Right lobe of liver (tissue), 6 donors: ENCODE data around the gene TBC1D12. TPM values are rescaled to one million over a fixed set of nuclear protein-coding genes. Genes with fewer than 3 reads are reported as not detected.
"Not testable (repeated sequence)": the region's sequence is repeated elsewhere in the genome, so short reads cannot be mapped to it uniquely, and the experiment has no call there.

Source experiments
- ATAC-seq, 4 donors: fragments of 200-7000 bp; cut with Tn5 transposase; one replicate each; pipeline ENCODE4 v1.9.1; 2020; ENCODE audit warnings: mild to moderate bottlenecking in 4 of 4, moderate library complexity in 4 of 4
- DNase-seq, 3 donors: peaks; one replicate each; pipeline ENCODE4 v3.0.0-alpha.2; 2020
- H3K27ac ChIP-seq, 3 donors: fragments of 200-600 bp; one replicate each; pipeline ENCODE4 v1.8.0; 2022
- H3K27me3 ChIP-seq, 2 donors: fragments of 200-600 bp; one replicate each; pipeline ENCODE4 v1.8.0; 2022
- H3K36me3 ChIP-seq, 4 donors: fragments of 200-600 bp; sonication (generic) in 1 of 4; one replicate each; pipeline versions ENCODE4 v1.5.1 to v1.8.0; 2017 to 2022; ENCODE audit warnings: control low read depth in 1 of 4
- H3K4me1 ChIP-seq, 4 donors: fragments of 200-600 bp; sonication (generic) in 1 of 4; one replicate each; pipeline versions ENCODE4 v1.5.1 to v1.8.0; 2017 to 2022; ENCODE audit warnings: control low read depth in 1 of 4
- H3K4me3 ChIP-seq, 3 donors: fragments of 200-600 bp; one replicate each; pipeline ENCODE4 v1.8.0; 2022
- H3K9me3 ChIP-seq, 4 donors: fragments of 200-600 bp; sonication (generic) in 1 of 4; one replicate each; pipeline versions ENCODE4 v1.5.1 to v1.8.0; 2017 to 2022; ENCODE audit warnings: control low read depth in 1 of 4
- POLR2A ChIP-seq: fragments of 450-650 bp; IDR thresholded peaks from one replicate; pipeline ENCODE4 v1.6.1; 2017; ENCODE audit warnings: antibody characterized with exemption, mild to moderate bottlenecking
- WGBS: methylation state at CpG from one replicate; pipeline ENCODE4 v1.1.6; 2018; ENCODE audit warnings: low coverage, low lambda C conversion rate; ENCODE audit not compliant: insufficient coverage; ENCODE audit errors: missing lambda C conversion rate; 5-methylcytosine and 5-hydroxymethylcytosine counted together
- intact Hi-C, 2 donors: fragments of 100-400 bp; cut with DNase I; formaldehyde crosslinking; loops; one replicate each; pipeline versions ENCODE4 v1.11.2 to v1.14.1; 2022
- total RNA-seq, 6 experiments: library from RNA; depleted of rRNA in 2 of 6; stranded (reverse); fragments of >200 nt in 2 of 6; fragmentation: NEBNext Ultra II Directional in 3 of 6; extraction: Animal tissue kit (Norgen Biotek cat#: 25700) in 3 of 6; gene quantifications; one replicate each; pipeline versions ENCODE4 v1.1.0 to v1.2.4, GENCODE V29; 2016 to 2023
- TF ChIP-seq, protein P1 (sequence below), 4 donors: fragments of 200-600 bp in 3 of 4; fragments of 450-650 bp in 1 of 4; IDR thresholded peaks; one replicate each; pipeline versions ENCODE4 v1.5.1 to v1.8.0; 2016 to 2022; ENCODE audit warnings: antibody characterized with exemption in 4 of 4, mild to moderate bottlenecking in 2 of 4
- donor health status: DM: no; HTN: yes; CAD: no.
- donor health status: DM: no; HTN: no; CAD: no.
- donor health status: DM: no; HTN: no; CAD: no.
- donor health status: DM: no; HTN: yes; CAD: no.
- donor health status: DM: no; HTN: yes; CAD: no.

TBC1D12 gene
- total RNA-seq, 6 experiments from 2014 or later: 3.8 to 5.2 (median 4.9) TPM

DNA sequence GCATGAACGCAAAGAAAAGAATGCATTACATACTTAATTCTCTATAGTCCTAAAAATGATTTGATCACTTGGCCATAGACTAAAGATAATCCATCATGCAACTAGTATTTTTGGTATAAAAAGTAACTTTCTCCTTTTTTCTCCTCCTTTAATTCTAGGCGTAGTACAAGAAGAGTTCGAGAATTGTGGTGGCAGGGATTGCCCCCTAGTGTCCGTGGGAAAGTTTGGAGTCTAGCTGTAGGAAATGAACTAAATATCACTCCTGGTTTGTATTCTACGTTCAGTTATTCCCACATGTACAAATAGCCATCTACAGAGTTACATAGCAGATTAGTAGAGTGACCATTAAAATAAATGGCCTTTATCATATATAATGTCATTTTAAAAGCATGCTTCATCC lies 97.7 kb downstream of the TBC1D12 start:
- intact Hi-C loops: no loop called here
- TF ChIP-seq, protein P1, sequence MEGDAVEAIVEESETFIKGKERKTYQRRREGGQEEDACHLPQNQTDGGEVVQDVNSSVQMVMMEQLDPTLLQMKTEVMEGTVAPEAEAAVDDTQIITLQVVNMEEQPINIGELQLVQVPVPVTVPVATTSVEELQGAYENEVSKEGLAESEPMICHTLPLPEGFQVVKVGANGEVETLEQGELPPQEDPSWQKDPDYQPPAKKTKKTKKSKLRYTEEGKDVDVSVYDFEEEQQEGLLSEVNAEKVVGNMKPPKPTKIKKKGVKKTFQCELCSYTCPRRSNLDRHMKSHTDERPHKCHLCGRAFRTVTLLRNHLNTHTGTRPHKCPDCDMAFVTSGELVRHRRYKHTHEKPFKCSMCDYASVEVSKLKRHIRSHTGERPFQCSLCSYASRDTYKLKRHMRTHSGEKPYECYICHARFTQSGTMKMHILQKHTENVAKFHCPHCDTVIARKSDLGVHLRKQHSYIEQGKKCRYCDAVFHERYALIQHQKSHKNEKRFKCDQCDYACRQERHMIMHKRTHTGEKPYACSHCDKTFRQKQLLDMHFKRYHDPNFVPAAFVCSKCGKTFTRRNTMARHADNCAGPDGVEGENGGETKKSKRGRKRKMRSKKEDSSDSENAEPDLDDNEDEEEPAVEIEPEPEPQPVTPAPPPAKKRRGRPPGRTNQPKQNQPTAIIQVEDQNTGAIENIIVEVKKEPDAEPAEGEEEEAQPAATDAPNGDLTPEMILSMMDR (IDR thresholded peaks at IDR 0.05): peak; percentile 13 to 47 (median 38)
- no peak for TF ChIP-seq POLR2A
- H3K27me3 ChIP-seq: no peaks in the 10 kb centered on the region
- no peaks in the 10 kb centered on the region for H3K36me3 ChIP-seq
- DNase-seq: no peak
- no peak overlapping the region for H3K4me3 ChIP-seq
- H3K9me3 ChIP-seq: no peaks in the 10 kb centered on the region
- no peaks in the 10 kb centered on the region for H3K4me1 ChIP-seq
- 64% methylated on average over 5 of the region's 5 CpGs for WGBS
- H3K27ac ChIP-seq: no peak overlapping the region
- ATAC-seq: peak; percentile 32 to 44 (median 39)

DNA sequence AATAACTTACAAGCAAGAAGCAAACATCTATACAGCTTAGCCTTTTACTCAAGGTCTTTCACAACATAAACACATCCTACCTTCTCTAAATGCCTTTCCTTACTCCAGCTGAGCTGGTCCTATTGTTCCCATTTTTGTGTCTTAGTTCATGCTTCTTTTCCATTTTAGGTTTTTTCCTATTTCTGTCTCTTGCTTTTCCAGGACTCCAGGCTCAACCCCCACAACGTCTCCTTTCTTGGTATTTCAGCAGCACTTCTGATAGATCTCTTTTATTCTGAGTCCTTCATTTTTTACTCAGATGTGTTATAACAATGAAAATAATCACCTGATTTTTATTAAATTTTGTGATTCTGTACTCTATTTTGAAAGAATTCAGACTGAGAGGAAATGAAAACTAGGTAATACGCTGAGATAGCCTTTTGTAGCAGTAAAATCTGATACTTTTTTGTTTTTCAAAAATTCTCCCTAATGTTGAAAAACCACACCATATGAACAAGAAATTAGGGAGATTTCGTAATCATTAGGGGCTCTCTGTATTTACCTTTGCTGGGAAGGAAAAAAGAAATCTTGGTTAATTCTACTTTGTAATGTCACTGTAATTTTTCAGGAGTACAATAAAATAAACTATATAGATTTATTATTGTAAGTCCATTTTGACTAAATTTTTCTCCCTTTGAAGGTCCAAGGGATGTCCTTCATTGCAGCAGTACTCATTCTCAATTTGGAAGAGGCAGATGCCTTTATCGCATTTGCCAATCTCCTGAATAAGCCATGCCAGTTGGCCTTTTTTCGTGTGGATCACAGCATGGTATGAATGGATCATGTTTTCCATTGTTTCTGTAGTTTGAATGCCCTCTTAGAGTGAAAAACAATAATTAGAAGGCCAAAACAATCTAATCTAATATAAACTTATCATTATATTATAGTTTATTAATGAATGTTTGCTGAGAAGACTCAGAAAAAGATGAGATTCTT lies 119.2 kb downstream of the TBC1D12 start:
- TF ChIP-seq POLR2A: no peak
- TF ChIP-seq, protein P1 (IDR thresholded peaks at IDR 0.05): no peak
- intact Hi-C loops: no loop called here
- Histone ChIP-seq H3K4me1 (no peaks in the 10 kb centered on the region), H3K36me3 (no peaks in the 10 kb centered on the region), H3K27ac (no peak overlapping the region), H3K9me3 (no peaks in the 10 kb centered on the region), H3K4me3 (no peak overlapping the region), H3K27me3 (no peaks in the 10 kb centered on the region)
- 81% methylated on average over 5 of the region's 5 CpGs for WGBS
- no peak for ATAC-seq
- DNase-seq: no peak

DNA sequence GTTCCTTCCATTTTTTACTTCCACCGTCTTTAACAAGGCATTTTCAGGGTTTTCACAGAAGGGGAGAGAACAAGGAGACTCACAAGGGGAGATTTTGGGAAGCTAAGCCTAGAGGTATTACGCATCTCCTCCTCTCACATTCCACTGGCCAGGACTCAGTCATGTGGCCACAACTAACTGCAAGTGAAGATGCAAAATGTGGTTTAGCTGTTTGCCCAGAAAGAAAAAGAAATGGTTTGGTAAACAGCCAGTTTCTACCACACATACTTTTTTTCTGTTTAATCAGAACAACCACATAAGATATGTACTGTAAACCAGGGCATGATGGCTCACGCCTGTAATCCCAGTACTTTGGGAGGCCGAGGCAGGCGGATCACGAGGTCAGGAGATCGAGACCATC lies 121.8 kb downstream of the TBC1D12 start:
- DNase-seq (no peak), ATAC-seq (no peak)
- intact Hi-C loops: no loop called here
- no peak for TF ChIP-seq POLR2A
- TF ChIP-seq, protein P1 (IDR thresholded peaks at IDR 0.05): no peak
- Histone ChIP-seq H3K4me3 (no peak overlapping the region), H3K27me3 (no peaks in the 10 kb centered on the region), H3K4me1 (no peaks in the 10 kb centered on the region), H3K9me3 (no peaks in the 10 kb centered on the region), H3K36me3 (no peaks in the 10 kb centered on the region), H3K27ac (no peak overlapping the region)
- 58% methylated on average over 2 of the region's 7 CpGs for WGBS

DNA sequence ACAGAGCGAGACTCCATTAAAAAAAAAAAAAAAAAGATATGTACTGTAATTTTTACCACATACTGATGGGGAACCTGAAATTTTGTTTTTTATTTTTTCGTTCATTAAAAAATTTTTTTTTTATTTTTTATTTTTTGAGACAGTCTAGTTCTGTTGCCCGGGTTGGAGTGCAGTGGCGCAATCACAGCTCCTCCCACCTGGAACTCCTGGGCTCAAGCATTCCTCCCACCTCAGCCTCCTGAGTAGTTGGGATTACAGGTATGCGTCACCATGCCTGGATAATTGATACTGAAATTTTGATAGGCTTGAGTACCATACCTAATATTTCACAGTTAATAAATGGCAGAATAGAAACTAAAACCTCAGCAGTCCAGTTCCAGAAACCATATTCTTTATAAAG lies 122.4 kb downstream of the TBC1D12 start:
- ATAC-seq (no peak), DNase-seq (no peak)
- H3K27ac ChIP-seq: no peak overlapping the region
- no peak overlapping the region for H3K4me3 ChIP-seq
- no peaks in the 10 kb centered on the region for H3K36me3 ChIP-seq
- H3K4me1 ChIP-seq: no peaks in the 10 kb centered on the region
- TF ChIP-seq, protein P1 (IDR thresholded peaks at IDR 0.05): no peak
- no peak for TF ChIP-seq POLR2A
- H3K27me3 ChIP-seq: no peaks in the 10 kb centered on the region
- intact Hi-C loops: no loop called here
- no peaks in the 10 kb centered on the region for H3K9me3 ChIP-seq
- 94% methylated on average over 5 of the region's 5 CpGs for WGBS

DNA sequence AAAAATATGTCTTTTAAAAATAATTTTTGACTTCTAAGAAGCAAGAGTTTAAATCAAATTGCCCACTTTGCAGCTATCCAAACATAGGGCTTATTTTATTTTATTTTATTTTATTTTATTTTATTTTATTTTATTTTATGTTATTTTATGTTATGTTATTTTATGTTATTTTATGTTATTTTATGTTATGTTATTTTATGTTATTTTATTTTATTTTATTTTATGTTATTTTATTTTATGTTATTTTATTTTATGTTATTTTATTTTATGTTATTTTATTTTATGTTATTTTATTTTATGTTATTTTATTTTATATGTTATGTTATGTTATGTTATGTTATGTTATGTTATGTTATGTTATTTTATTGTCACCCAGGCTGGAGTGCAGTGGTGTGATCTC lies 129.2 kb downstream of the TBC1D12 start:
- H3K36me3 ChIP-seq, H3K4me1 ChIP-seq, intact Hi-C loops, H3K4me3 ChIP-seq, H3K27ac ChIP-seq, H3K9me3 ChIP-seq, DNase-seq, ATAC-seq, H3K27me3 ChIP-seq: not testable (repeated sequence)
